ENCODE data around the gene BRMS1.

BRMS1 gene

DNA sequence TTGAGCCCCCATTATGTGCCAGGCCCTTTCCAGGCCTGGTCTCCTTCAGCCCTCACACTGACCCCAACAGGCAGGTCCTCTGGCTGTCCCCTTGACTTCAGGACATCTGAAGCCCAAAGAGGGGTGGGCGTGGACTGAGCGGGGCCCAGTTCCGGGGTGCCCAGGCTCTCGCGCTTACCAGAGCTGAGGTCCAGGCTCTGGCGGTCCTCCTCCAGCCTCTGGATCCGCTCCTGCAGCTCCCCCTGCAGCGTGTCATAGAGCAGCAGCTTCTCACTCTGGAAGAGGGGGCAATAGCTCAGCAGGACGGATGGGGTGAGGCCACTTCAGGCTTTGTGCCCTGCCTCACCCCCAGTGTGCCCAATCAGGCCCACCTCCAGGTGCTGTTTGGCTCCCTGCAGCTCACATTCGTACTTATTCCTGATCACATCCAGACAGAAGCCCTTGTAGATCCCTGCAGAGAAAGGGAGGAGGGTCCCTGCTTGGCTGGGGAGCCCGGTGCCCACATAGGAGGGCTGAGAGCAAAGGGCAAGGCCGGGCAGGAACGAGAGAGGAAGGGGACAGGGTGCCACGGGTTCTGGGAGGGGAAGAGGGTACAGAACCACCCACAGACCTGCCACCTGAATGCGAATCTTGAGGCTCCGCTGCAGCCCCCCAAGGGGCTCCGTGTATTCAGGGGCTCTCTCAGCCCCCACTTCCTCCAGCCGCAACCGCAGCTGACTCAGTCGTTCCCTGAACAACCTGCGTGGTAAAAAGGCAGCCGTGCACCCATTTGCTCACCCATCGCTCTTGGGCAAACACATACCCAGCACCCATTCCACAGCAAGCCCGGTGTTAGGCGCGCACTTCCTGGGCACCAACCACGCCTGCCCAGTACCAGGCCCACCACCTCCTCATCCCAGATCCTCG, 4.1 kb downstream of the BRMS1 start:
- TF ChIP-seq EGR1 (IDR thresholded peaks at IDR 0.05), result no peak
- no peak for TF ChIP-seq TAF1 (IDR thresholded peaks at IDR 0.05; ENCODE audit: low read depth)
- TF ChIP-seq, protein P1, sequence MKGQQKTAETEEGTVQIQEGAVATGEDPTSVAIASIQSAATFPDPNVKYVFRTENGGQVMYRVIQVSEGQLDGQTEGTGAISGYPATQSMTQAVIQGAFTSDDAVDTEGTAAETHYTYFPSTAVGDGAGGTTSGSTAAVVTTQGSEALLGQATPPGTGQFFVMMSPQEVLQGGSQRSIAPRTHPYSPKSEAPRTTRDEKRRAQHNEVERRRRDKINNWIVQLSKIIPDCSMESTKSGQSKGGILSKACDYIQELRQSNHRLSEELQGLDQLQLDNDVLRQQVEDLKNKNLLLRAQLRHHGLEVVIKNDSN (IDR thresholded peaks at IDR 0.05), result no peak
- TF ChIP-seq YY1 (IDR thresholded peaks at IDR 0.05; ENCODE audit: low read depth), result no peak
- no peak for TF ChIP-seq EP300 (IDR thresholded peaks at IDR 0.05; ENCODE audit: borderline replicate concordance)
- TF ChIP-seq ZBTB7A (IDR thresholded peaks at IDR 0.05; ENCODE audit: low read depth), result no peak
- no peak for TF ChIP-seq RAD21 (IDR thresholded peaks at IDR 0.05; ENCODE audit: low read depth)
- no peak for TF ChIP-seq TEAD4 (IDR thresholded peaks at IDR 0.05)
- no peak for TF ChIP-seq NFIC (IDR thresholded peaks at IDR 0.05)
- no peak for TF ChIP-seq CREB1 (IDR thresholded peaks at IDR 0.05; ENCODE audit: low read depth)
- TF ChIP-seq, protein P2, sequence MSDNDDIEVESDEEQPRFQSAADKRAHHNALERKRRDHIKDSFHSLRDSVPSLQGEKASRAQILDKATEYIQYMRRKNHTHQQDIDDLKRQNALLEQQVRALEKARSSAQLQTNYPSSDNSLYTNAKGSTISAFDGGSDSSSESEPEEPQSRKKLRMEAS (IDR thresholded peaks at IDR 0.05), result no peak
- TF ChIP-seq, protein P3, sequence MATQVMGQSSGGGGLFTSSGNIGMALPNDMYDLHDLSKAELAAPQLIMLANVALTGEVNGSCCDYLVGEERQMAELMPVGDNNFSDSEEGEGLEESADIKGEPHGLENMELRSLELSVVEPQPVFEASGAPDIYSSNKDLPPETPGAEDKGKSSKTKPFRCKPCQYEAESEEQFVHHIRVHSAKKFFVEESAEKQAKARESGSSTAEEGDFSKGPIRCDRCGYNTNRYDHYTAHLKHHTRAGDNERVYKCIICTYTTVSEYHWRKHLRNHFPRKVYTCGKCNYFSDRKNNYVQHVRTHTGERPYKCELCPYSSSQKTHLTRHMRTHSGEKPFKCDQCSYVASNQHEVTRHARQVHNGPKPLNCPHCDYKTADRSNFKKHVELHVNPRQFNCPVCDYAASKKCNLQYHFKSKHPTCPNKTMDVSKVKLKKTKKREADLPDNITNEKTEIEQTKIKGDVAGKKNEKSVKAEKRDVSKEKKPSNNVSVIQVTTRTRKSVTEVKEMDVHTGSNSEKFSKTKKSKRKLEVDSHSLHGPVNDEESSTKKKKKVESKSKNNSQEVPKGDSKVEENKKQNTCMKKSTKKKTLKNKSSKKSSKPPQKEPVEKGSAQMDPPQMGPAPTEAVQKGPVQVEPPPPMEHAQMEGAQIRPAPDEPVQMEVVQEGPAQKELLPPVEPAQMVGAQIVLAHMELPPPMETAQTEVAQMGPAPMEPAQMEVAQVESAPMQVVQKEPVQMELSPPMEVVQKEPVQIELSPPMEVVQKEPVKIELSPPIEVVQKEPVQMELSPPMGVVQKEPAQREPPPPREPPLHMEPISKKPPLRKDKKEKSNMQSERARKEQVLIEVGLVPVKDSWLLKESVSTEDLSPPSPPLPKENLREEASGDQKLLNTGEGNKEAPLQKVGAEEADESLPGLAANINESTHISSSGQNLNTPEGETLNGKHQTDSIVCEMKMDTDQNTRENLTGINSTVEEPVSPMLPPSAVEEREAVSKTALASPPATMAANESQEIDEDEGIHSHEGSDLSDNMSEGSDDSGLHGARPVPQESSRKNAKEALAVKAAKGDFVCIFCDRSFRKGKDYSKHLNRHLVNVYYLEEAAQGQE (IDR thresholded peaks at IDR 0.05; ENCODE audit: low read depth), result no peak
- TF ChIP-seq FOXM1 (IDR thresholded peaks at IDR 0.05; ENCODE audit: borderline replicate concordance, low read depth), result no peak
- TF ChIP-seq CEBPB (IDR thresholded peaks at IDR 0.05), result no peak
- TF ChIP-seq TCF12 (IDR thresholded peaks at IDR 0.05; ENCODE audit: low read depth), result no peak

DNA sequence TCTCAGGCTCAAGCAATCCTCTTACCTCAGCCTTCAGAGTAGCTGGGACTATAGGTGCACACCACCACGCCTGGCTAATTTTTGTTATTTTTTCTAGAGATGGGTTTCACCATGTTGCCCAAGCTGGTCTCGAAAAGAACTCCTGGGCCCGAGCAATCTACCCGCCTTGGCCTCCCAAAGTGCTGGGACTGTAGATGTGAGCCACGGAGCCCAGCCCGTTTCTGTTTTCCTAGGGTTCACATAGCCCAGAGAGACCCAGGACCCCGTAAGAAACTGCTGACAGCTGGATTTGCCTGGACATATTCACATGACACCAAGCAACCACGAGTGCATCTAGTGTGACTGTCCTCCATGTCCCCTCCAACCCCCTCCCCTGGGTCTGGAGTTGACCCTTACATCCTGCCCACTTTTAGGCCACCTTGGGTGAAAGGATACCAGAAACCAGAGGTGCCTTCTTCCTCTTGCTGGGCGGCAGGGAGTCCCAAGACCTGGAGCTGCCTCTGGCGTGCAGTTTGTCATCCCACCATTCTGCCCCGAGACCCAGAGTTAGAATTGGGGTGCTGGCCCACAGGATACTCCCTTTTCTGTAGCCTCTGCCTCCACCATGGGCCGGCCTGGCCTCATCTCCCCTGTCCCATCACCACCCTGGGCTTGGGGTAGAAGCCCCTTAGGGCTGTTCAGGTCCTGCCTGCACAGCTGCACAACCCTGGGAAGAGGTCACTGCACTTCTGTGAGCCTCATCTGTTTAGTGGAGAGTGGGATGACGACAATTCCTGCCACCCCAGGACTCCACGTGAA, 5.0 kb downstream of the BRMS1 start:
- TF ChIP-seq ZBTB7A (IDR thresholded peaks at IDR 0.05; ENCODE audit: low read depth), result no peak
- no peak for TF ChIP-seq CREB1 (IDR thresholded peaks at IDR 0.05; ENCODE audit: low read depth)
- TF ChIP-seq, protein P1 (IDR thresholded peaks at IDR 0.05), result no peak
- no peak for TF ChIP-seq NFIC (IDR thresholded peaks at IDR 0.05)
- no peak for TF ChIP-seq EGR1 (IDR thresholded peaks at IDR 0.05)
- TF ChIP-seq EP300 (IDR thresholded peaks at IDR 0.05; ENCODE audit: borderline replicate concordance), result no peak
- TF ChIP-seq TEAD4 (IDR thresholded peaks at IDR 0.05), result no peak
- TF ChIP-seq, protein P3 (IDR thresholded peaks at IDR 0.05; ENCODE audit: low read depth), result no peak
- no peak for TF ChIP-seq YY1 (IDR thresholded peaks at IDR 0.05; ENCODE audit: low read depth)
- TF ChIP-seq RAD21 (IDR thresholded peaks at IDR 0.05; ENCODE audit: low read depth), result no peak
- TF ChIP-seq FOXM1 (IDR thresholded peaks at IDR 0.05; ENCODE audit: borderline replicate concordance, low read depth), result no peak
- no peak for TF ChIP-seq CEBPB (IDR thresholded peaks at IDR 0.05)
- no peak for TF ChIP-seq TAF1 (IDR thresholded peaks at IDR 0.05; ENCODE audit: low read depth)

DNA sequence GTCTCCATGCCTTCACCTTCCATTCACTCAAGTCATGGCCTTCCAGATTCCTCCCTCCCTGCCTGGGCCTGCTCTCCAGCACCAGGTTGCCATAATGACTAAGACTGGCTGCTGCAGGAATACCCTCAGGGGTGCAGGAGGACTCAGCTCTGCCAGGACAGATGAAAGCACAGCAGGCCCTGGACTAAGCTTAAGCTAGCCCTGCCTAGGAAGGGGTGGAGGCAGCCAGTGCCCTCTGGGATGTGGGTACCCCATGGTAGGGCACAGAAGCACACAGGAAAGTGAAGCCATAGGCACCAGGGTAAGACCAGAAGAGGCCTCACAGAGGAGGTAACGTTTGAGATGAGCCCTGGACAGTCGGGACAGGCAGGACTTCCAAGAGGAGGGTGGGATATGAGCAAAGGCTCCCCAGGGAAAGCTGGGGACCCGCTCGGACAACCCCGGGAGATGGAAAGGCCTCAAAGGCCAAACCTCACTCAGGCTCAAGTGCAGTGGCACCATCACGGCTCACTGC, 5.7 kb downstream of the BRMS1 start:
- no peak for TF ChIP-seq EGR1 (IDR thresholded peaks at IDR 0.05)
- TF ChIP-seq ZBTB7A (IDR thresholded peaks at IDR 0.05; ENCODE audit: low read depth), result no peak
- TF ChIP-seq CREB1 (IDR thresholded peaks at IDR 0.05; ENCODE audit: low read depth), result no peak
- TF ChIP-seq, protein P1 (IDR thresholded peaks at IDR 0.05), result no peak
- no peak for TF ChIP-seq CEBPB (IDR thresholded peaks at IDR 0.05)
- TF ChIP-seq TAF1 (IDR thresholded peaks at IDR 0.05; ENCODE audit: low read depth), result no peak
- TF ChIP-seq TCF12 (IDR thresholded peaks at IDR 0.05; ENCODE audit: low read depth), result no peak
- TF ChIP-seq NFIC (IDR thresholded peaks at IDR 0.05), result no peak
- no peak for TF ChIP-seq EP300 (IDR thresholded peaks at IDR 0.05; ENCODE audit: borderline replicate concordance)

DNA sequence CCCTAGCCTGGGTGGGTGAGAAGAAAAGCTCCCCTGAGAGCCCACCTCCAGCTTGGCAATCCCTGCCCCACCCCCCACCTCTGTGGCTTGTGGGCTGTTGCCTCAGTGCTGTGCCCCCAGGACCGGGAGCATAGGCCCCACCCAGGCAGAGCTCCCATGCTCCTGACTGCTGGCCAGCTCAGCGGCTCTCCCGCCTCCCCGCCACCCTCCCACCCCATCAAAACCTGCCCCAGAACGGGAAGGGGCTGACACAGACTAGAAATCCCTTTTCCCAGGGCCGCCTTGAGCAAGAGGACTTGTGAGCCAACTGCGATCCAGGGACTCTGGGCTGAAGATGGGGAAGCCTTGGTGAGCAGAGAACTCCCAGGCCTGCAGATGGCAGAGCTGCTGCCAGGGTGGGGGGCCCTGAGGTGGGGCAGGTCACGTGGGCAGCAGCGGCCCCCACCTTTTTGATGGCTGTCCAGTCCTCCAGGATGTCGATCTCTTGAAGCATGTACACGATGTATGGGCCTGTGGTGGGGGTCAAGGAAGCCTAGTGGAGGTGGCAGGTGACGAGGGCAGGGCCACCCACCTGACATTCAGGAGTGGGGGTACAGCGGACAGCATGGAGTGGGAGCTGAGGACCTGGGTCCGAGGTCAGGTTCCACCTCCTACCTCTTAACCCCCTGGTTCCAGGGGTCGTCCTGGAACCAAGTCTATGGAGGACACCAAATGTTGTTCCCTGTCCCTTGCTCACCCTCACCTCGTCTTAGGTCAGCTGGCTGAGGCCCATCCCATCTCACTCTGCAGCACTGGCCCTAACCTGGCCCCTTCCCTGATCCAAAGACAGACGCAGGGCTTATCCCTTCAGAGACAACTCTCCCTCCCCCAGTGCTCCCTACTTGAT, 6.4 kb downstream of the BRMS1 start:
- TF ChIP-seq YY1 (IDR thresholded peaks at IDR 0.05; ENCODE audit: low read depth) (no peak), RAD21 (IDR thresholded peaks at IDR 0.05; ENCODE audit: low read depth) (no peak), NFIC (IDR thresholded peaks at IDR 0.05) (no peak), TCF12 (IDR thresholded peaks at IDR 0.05; ENCODE audit: low read depth) (no peak), FOXM1 (IDR thresholded peaks at IDR 0.05; ENCODE audit: borderline replicate concordance, low read depth) (no peak)
- TF ChIP-seq, protein P1 (IDR thresholded peaks at IDR 0.05), result no peak
- TF ChIP-seq, protein P2 (IDR thresholded peaks at IDR 0.05), result no peak
- TF ChIP-seq, protein P3 (IDR thresholded peaks at IDR 0.05; ENCODE audit: low read depth), result no peak

Measured in Ishikawa (cell line).